ENCODE data around the gene MC2R.

MC2R gene

DNA sequence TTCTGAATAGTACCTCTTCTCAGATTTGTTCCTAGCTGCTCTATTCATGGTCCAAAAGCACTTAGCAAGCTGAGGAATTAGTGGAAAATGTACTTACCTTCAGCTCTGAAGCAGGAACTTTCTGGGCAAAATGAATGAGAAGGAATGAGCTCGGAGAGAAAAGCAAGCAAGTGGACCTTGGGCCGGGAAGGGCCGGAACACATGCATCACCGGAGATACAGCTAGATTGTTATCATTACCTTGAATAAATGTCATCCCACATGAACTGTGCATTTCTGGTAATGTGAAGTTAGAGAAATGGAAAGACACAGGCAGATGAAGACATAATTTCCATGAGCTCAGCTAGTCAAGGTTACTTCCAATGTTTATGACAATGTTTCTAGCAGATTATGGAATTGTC lies at the start of gene MC2R:
MC2R (minus strand) TSS at position 146 of the 400 bp plus-strand sequence. CDS start 30,018 bp downstream, outside the sequence.
- no peak for DNase-seq

DNA sequence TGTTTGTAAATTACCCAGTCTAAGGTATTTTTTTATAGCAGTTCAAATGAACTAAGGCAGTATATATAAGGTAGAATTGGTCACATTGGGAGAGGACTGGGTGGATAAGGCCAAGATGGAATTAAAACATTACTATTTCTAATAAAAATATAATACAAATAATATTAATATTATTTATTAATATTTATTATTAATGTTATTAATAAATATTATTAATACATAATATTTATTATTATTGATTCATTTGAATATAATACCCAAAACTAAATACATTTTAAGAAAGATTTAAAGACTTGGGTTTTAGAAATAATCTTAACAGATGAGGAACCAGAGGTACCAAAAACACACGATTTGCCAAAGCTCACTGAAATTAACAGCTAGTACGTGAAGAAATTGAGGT lies 30.5 kb upstream of the MC2R start:
- DNase-seq, result no peak

DNA sequence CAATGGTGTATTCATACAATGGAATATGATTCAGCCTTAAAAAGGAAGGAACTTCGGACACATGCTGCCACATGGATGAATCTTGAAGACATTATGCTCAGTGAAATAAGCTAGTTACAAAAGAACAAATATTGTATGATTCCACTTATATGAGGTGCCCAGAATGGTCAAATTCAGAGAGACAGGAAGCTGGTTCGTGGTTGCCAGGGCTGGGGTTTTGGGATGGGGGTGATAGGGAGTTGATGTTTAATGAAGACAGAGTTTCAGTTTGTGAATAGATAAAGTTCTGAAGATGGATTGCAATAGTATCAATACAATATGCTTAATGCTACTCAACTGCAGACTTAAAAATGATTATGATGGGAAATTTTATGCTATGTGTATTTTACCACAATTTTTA lies 28.0 kb upstream of the MC2R start:
- DNase-seq, result no peak

DNA sequence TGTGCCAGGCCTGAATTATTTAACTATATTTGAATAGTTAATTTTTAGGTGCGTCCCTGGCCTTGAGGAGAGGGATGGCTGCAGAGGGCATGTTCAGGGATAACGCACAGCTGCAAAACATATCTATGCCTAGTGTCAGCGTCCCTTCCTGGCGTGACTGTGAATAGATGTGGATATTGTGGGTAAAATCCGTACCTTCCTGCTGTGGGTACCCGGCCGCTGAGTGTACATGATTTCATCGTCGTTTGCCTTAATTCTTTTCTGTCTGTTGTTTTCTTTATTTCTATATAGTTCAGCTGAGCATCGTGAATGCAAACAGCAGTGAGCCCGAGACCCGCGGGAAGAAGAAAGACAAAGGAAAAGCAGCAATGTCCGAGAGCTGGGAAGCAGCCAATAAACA lies 25.0 kb upstream of the MC2R start:
- no peak for DNase-seq

DNA sequence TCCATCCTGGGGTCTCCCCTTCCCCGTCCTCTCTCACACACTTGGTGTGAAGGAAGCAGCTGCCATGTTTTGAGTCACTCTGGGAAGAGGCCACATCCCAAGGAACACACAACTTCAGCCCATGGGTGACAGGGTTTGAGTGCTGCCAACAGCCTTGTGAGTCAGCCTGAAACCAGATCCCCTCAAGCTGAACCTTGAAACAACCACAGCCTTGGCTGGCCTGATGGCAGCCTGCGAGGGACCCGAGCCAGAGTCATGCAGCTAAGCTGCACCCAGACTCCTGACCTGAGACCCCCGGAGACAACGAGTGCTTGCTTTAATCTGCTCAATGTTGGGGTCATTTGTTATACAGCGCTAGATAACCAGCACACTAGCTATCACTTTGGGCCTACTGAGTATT lies 19.3 kb upstream of the MC2R start:
- DNase-seq, result no peak

DNA sequence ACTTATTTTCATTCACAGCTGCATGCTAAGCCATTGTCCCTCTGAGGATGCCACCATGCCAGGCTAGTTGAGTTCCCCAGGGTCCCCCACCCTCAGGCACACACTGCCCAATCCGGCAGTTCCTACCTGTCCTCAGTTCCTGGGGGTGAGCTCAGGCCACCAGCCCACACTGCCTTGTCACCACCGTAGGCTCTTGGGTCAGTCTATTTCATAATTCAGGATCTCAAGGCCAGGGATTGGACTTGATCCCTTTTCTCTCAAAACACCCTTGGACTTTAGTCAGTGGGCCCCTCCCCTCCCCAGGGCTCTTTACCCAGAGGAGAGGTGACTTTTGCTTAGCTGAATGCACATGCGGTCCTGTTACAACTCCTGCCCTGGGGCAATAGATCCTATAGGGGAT lies 18.7 kb upstream of the MC2R start:
- DNase-seq, result no peak

DNA sequence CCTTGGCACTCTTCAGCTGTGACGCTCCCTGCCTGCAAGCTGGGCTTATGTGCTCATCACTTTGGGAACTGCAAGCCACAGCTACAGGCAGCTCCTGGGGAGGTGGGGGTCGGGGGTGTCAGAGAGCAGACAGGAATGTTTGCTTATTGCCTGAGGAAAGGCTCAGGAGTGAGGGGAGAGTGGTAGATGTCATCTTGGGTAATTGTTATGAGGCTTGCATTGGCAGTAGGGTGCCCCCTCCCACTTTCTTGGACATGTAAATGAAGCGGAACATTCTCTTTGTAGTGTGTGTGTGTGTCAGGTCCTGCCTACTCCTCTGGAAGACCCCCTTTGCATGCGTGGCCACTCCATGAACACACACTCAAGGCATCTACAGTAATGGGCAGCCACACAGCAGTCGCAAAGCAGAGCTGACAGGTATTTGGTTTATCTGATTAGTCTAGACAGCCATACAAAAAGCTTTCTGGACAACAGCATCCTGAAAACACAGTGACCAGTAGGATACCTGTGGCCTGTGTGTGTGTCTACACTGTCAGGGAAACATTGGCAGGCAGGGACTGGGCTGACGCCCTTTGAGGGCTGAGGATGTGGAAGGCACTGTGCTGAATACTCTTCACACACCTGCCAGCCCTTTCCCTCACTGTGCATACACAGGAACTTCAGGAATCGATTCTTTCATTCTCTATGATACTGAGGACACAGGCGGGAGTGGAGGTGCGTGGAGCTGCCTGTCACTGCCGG lies 17.1 kb upstream of the MC2R start:
- DNase-seq, result no peak

DNA sequence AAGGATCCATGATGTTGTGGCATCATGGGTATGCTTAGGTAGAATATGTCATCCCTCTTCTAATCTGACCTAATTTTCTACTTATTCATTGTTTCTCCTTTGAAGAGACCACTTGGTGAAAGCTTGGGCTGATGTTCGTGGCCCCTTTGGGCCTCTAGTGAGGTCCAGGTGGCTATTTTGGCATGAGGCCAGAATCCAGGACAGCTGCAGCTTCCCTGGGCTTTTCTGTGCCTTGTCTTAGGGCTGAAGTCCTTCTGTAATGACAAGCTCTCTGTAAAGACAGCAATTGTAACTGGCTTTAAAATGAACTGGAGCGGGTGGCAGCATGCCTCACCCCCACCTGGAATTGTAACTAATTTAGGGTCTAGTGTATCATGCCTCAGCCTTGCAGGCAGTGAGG lies 15.6 kb upstream of the MC2R start:
- no peak for DNase-seq

DNA sequence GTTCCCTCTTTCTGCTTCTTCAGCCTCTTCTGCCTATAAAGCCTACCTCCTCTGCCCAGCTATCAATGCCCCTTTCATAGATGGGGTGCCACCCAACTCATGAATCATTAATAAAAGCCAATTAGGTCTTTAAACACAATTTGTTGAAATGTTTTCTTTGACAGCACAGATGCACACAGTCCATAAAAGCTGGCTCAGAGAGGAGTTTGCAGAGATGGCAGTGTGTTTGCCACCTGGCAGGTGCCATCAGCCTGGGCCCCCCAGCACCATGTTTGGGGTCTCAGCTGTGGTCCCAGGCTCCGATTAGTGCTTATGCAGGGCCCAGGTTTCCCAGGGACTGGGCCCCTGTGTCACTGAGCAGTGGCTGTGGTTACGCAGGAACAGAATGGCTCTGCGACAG lies 7.9 kb upstream of the MC2R start:
- no peak for DNase-seq

DNA sequence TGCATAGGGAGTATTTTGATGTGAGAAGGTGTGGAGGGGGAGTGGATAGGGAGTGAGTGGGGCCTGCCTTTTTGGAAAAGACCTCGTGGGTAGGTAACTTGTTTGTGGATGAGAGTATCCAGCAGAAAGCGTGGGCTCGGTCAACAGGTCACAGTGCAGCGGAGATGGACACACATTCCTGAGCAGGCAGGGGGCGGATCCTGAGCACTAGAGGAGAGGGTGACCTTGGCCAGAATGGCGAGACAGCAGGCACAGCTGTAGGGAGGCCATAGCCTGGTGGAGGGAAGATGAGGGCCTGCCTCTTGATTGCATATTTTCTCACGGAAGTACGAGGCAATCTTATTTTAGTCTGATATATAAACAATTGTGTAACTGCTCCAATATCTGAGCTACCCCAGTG lies 3.6 kb upstream of the MC2R start:
- DNase-seq, result no peak

DNA sequence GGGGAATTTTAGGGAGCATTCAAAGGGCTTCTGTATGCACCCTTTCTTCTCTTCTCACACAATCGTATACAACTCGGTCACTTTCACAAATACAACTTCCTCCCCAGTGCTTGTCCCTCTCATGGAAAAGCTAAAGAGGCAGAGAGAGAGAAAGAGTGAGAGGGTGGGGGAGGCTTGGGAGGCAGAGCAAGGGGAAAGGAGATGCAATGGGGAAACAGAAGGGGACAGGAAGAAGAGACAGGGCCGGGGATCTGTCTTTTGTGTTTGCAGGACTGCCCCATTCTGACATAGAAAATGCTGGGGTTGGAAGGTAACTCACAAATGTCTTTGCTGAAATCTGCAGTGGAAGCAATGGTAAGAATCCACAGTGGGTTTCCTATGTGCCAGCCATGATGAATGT lies 2.1 kb upstream of the MC2R start:
- DNase-seq, result no peak

DNA sequence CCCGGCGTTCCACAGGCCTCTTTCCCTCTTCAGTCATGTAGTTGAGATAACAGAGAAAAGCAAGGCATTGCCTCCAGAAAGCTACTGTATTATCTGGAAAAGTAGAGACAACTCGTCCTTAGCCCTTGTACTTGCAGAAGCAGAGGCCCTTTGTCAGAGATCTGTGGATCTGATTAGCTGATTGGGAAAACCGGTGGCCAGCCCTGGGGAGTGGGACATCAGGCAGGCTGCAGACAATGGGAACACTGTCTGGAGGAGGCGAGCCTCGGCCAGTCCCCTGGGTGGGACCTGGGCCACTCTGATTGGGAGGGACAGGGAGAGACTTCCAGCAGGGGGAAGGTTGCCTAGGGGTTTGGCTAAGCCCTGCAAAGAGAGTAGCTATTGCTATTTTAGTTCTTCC lies 1.2 kb upstream of the MC2R start:
- DNase-seq, result no peak

DNA sequence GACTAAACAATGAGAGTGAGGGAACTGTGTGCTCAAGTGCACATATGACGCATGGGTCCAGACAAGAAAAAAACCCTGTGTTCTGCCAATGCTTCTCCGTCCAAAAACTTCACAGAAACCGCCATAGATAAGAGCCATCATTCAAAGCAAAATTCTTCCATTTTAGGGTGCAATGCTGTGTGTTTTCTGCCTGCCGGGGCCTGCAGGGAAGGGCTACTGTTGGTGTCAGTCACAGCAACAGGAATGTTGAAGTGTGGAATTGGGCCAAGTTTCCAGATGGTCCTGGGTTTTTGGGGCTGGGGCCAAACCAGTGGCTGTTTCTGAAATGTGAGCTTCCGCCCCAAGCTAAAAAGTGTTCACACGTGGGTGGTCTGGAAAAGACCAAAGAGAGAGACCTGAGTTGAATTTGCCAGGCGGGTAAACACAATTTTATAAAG lies 677 bp upstream of the MC2R start:
- DNase-seq, result peak; percentile 70

DNA sequence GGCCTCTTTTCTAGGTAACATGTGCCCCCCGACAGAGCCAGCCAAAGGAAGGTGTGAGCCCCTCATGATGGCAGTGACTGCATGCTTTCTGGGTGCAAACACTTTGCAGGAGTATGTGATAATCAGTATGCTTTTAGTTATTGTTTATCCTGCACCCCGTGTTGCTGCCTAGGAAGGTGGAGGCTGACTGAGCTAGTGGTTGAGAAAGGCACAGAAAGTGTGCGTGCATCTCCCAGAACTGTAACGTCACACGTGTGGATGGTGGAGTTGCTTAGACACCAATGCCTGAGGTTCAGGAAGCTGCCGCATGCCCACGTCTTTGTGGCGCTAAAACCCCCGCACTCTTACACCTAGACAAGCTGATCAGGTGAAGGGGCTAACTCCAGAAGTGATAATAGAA lies 580 bp downstream of the MC2R start:
- DNase-seq, result no peak

DNA sequence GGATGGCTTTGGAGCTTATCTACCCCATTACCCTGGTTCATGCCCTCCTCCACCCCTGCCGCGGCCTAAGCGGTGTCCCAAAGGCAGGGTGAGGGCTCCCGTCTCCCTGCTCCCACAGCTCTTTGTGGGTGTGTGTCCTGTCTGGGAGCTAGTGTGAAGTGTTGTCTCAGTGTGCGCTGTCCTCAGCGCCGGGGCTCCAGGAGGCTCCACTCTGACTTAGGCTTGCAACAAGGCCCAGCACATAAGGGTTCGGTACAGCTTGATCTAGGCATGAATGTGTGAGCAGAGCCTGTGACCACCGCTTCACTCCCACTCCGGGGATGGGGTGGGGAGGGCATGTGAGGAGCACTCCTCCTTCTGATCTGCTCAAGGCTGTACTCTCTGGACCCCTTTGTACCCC lies 1.2 kb downstream of the MC2R start:
- no peak for DNase-seq

DNA sequence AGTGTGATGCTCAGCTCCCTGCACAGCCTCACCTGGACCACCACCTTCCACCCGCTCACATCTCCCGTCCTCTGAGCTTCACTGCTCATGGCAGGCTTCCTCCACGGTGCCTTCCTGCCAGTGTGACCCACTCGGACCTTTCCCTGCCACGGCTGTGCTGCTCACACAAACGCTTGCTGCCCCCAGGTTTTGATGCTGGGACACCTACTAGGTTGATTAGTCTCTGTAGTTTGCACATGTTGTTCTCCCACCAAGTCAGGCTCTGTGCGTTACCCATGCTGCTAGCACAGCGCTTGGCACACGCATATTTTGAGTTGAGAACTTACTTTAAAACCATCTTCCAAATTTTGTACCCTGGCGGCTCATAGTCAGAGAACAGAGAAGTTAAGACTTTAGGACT lies 2.1 kb downstream of the MC2R start:
- no peak for DNase-seq

DNA sequence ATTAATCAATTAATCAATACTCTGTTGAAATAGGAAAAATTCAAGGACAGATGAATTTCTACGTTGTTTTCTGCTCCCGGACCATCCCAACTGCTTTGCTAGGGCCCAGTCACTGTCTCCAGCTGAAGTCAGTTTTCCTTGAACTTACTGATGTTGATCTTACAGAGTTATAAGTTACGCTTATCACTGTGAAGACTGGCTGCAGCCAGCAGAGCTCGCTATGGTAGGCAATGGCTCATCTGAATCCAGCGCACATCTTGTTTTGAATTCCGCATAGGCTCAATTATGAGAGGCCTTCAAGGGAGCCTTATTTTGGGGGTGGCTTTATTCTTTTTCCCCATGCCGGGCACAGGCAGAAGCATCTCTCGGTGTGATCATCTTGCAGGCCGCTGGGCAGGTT lies 2.7 kb downstream of the MC2R start:
- no peak for DNase-seq

DNA sequence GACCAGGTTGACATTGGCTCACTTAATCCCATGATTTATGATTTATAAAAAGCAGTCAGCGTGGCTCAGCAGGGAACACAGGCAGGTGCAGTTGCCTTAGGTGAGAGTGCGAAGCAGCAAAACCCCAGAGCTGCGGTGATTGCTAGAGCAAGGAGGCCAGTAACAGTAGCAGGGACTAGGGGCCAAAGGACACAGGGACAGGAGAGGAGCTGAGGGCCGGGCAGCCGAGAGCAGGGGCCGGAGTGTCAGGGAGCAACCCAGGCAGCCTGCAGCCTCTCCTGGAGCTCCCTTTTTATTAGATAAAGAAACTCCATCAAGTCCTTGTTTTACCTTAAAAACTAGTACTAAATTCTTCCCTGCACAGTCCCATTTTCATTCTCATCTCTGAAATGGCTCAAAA lies 4.3 kb downstream of the MC2R start:
- DNase-seq, result no peak

DNA sequence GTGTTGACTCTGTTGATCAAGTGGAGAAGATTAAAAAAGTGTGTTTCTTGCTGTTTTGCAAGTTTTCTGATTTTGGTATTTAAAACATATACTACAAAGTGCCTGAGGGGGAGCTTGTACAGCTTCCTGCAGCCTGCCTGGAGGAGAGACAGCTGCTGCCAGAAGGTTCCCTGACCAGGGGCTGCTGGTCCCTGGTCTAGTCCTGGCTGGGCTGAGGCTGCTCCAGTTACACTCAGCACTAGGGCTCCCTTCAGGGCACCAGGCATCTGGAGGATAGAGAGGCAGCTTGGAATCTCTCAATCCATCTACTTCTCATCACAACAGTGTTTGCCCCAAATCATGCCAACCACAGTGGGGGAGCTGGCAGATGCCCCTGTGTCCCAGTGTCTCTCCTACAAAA lies 4.8 kb downstream of the MC2R start:
- no peak for DNase-seq

DNA sequence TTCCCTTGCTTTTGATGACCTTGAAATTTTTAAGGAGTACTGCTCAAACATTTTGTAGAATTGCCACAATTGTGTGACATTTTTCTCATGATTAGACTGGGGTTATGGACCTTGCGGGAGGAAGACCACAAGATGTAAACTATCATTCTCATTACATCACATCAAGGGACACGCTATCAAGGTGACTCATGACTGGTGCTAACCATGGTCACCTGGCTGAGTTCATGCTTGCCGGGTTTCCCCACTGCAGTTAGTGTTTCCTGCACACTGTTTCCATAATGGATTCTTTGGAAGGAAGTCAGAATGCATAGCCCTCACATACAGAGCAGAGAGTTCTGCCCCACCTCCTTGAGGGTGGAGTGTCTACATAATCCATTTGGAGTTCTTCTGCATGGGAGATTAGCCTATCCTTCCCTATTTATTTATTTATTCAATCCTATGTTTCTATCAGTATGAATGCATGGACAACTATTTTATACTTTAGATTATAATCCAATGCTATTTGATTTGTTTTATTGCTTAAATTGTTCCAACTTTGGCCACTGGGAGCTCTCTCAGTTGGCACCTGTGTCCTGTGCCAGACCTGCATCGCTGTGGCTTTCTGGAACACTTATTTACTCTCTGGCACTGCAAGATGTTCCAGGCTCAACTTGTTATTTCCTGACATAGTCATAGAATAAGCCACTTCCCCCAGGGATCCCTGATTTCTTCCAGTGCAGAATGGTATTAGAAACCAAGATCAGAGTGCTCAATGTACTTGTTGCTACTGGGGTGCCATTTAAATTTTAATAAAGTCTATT lies 6.0 kb downstream of the MC2R start:
- DNase-seq, result no peak

DNA sequence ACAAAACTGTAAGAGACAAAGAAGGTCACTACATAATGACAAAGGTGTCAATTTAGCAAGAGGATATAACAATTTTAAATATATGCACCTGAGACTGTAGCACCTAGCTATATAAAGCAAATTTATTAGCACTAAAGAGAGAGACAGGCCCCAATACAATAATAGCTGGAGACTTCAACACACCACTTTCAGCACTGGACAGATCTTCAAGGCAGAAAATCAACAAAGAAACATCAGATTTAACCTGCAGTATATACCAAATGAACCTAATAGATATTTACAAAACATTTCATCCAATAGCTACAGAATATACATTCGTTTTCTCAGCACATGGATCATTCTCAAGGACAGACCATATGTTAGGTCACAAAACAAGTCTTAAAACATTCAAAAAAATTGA lies 14.7 kb downstream of the MC2R start:
- DNase-seq, result no peak

DNA sequence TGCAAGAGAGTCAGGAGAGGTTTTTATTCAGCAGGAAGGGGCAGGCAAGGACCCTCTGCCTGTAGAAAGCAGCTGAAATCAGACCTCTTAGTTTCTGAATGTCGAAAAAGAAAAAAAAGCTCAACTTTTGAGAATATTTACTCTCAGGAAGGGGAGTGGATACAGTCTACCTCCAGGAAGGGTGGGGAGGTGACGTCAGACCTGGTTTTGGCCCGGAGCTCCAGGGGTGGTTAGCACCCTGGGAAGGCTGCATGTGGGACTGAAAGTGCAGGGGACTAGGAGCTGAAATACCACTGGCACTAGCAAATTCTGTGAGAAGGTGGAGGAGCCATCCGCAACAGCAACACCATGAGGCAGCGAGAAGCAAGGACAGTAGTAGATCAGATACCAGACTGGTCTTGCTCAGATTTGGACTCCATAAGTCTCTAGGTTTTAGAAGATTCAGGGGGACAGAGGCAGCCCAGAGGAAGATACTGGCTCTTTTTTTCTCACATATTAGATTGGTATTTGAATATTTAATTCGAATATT lies 19.8 kb downstream of the MC2R start:
- no peak for DNase-seq

DNA sequence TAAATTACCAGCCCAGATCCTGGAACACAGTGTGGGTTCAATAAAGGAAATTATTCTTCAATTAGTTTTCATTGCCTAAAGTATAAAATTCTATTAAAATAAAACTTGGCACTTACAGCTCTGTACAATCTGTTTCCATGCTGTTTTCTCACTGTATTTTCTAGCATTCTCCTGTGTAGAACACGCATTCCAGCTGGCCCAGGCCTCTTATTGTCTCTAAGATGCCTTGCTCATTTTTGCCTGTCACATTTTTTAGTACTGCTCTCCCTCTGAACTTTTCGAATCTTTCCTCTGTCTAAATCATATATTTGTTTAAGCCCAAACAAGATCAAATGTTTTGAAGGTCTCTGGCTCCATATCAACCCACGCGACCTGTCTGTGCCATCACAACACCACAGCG lies 20.8 kb downstream of the MC2R start:
- DNase-seq, result no peak

DNA sequence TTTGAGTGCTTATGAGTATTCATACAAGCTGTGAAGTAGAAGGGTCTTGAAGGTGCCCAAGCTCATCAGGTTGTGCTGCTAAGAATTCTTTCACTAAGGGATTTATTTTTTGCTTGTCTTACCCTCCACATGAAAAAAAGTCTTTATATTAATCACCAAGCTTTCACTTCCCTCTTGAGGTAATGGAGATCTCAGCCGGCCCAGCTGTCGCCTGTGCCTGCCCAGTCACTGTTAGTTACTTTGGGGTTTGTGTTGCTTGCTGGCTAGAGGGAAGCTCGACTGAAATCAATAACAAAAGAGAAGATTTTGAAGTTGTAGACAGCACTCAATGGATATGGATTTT lies 21.9 kb downstream of the MC2R start:
- DNase-seq, result no peak

DNA sequence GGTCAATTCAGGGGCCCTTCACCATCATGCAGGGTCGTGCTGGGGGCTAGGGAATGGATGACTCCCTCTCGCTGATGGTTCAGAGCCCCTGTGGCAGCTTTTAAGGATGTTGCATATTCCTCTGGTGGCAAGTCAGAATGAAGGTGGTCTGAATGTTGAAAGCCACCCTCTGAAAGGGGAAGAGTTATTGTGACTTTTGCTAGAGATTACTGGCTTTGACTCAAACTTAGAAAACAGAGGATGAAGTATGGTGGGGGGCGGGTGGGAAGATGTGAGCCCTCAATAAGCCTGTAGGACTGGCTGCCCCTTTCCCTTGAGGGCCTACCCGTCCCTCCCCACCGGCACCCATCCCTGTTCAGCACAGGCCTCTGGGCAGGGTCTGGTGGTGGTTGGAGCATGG lies 23.2 kb downstream of the MC2R start:
- no peak for DNase-seq
